Epithelial cell of prostate (primary cell): ENCODE results near the gene SNAP29.
"Not testable (repeated sequence)": the region's sequence is repeated elsewhere in the genome, so short reads cannot be mapped to it uniquely, and the experiment has no call there.

Experiments used
- DNase-seq: peaks from one replicate; pipeline ENCODE4 v3.0.0-alpha.2; 2011; ENCODE audit warnings: low read depth, low spot score
- H3K27ac ChIP-seq: fragments of 450-650 bp; 2 replicates; pipeline ENCODE4 v1.5.1; 2017; ENCODE audit warnings: mild to moderate bottlenecking

The SNAP29 gene

GRCh38 chr22:20834206-20834605 lies 24.6 kb upstream of the SNAP29 start:
- no peak for DNase-seq
- H3K27ac ChIP-seq, result no peak overlapping the region

GRCh38 chr22:20834725-20835124 lies 24.1 kb upstream of the SNAP29 start:
- no peak overlapping the region for H3K27ac ChIP-seq
- no peak for DNase-seq

- no peak for DNase-seq
- no peak overlapping the region for H3K27ac ChIP-seq
These were observed 21.6 kb upstream of the SNAP29 start for GRCh38 chr22:20836987-20837823.

GRCh38 chr22:20839354-20839753 lies 19.5 kb upstream of the SNAP29 start:
- not testable (repeated sequence) for DNase-seq, H3K27ac ChIP-seq

GRCh38 chr22:20839837-20840645 lies 18.8 kb upstream of the SNAP29 start:
- DNase-seq, result no peak
- H3K27ac ChIP-seq, result no peak overlapping the region

GRCh38 chr22:20840646-20841371 lies 18.0 kb upstream of the SNAP29 start:
- H3K27ac ChIP-seq, result no peak overlapping the region
- no peak for DNase-seq

- peak; percentile 26 for DNase-seq
- H3K27ac ChIP-seq, result no peak overlapping the region
These were observed 15.3 kb upstream of the SNAP29 start for GRCh38 chr22:20843501-20843900.

GRCh38 chr22:20844055-20845037 lies 14.5 kb upstream of the SNAP29 start:
- no peak overlapping the region for H3K27ac ChIP-seq
- DNase-seq, result no peak

- no peak for DNase-seq
- no peak overlapping the region for H3K27ac ChIP-seq
These were observed 11.4 kb upstream of the SNAP29 start for GRCh38 chr22:20847318-20847822.

GRCh38 chr22:20852076-20852475 lies 6.7 kb upstream of the SNAP29 start:
- no peak overlapping the region for H3K27ac ChIP-seq
- no peak for DNase-seq

- DNase-seq, result no peak
- H3K27ac ChIP-seq, result no peak overlapping the region
These were observed 6.3 kb upstream of the SNAP29 start for GRCh38 chr22:20852503-20852902.

- no peak overlapping the region for H3K27ac ChIP-seq
- DNase-seq, result no peak
These were observed 5.6 kb upstream of the SNAP29 start for GRCh38 chr22:20853236-20853660.

- DNase-seq, result no peak
- no peak overlapping the region for H3K27ac ChIP-seq
These were observed 1.6 kb upstream of the SNAP29 start for GRCh38 chr22:20857247-20857643.

GRCh38 chr22:20857838-20858614 lies 781 bp upstream of the SNAP29 start:
- H3K27ac ChIP-seq, result peak overlapping the region; percentile 55
- DNase-seq, result peak; percentile 5

GRCh38 chr22:20859615-20860014 lies 808 bp downstream of the SNAP29 start:
- peak overlapping the region; percentile 55 for H3K27ac ChIP-seq
- no peak for DNase-seq

GRCh38 chr22:20862540-20862939 lies 3.7 kb downstream of the SNAP29 start:
- DNase-seq, result no peak
- no peak overlapping the region for H3K27ac ChIP-seq

GRCh38 chr22:20863366-20863765 lies 4.6 kb downstream of the SNAP29 start:
- no peak overlapping the region for H3K27ac ChIP-seq
- no peak for DNase-seq

- no peak for DNase-seq
- H3K27ac ChIP-seq, result no peak overlapping the region
These were observed 5.5 kb downstream of the SNAP29 start for GRCh38 chr22:20864186-20864908.
